Measurements from ENCODE around the gene CAMK4.

The CAMK4 gene

DNA sequence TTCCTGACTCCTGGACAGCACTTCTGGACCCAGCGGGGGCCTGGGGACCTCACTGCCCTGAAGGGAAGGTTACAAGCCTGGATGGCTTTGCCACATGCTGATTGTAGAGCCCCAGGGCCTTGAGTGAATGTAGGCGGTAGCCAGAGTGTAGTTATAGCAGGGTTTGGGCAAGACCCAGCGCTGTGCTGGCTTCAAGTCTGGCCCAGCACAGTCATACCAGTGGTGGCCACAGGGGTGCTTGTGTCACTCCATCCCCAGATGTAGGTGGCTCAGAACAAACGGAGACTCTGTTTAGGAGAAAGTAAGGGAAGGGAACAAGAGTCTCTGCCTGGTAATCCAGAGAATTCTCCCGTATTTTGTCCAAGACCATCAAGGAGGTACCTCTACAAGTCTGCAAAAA lies 203.6 kb downstream of the CAMK4 start:
- no peaks in the 10 kb centered on the region for H3K27me3 ChIP-seq (ENCODE audit: low read depth, low read length)
- H4K20me1 ChIP-seq (ENCODE audit: insufficient read depth, low read length): peaks cover 7% of the 10 kb centered on the region; the same call in 1 of the 2 replicates
- no peaks in the 10 kb centered on the region for H3K4me1 ChIP-seq (ENCODE audit: low read length)
- no peaks in the 10 kb centered on the region for H3K9me3 ChIP-seq (ENCODE audit: insufficient read depth, low read length)
- no peak overlapping the region for H3K4me2 ChIP-seq (ENCODE audit: low read length)
- H3K79me2 ChIP-seq (ENCODE audit: low read length): peaks cover under 1% of the 10 kb centered on the region; the same call in 1 of the 2 replicates
- no peak overlapping the region for H2AFZ ChIP-seq (ENCODE audit: low read depth, low read length)
- no peak overlapping the region for H3K27ac ChIP-seq (ENCODE audit: low read length)
- peaks cover 6% of the 10 kb centered on the region for H3K36me3 ChIP-seq (replicated peaks; ENCODE audit: low read depth, low read length)
- H3K4me3 ChIP-seq (ENCODE audit: low read length): no peak overlapping the region
- no peak overlapping the region for H3K9ac ChIP-seq (ENCODE audit: low read length)
- no peak for TF ChIP-seq EZH2phosphoT487 (IDR thresholded peaks at IDR 0.05; ENCODE audit: low read depth)
- TF ChIP-seq, protein P1, sequence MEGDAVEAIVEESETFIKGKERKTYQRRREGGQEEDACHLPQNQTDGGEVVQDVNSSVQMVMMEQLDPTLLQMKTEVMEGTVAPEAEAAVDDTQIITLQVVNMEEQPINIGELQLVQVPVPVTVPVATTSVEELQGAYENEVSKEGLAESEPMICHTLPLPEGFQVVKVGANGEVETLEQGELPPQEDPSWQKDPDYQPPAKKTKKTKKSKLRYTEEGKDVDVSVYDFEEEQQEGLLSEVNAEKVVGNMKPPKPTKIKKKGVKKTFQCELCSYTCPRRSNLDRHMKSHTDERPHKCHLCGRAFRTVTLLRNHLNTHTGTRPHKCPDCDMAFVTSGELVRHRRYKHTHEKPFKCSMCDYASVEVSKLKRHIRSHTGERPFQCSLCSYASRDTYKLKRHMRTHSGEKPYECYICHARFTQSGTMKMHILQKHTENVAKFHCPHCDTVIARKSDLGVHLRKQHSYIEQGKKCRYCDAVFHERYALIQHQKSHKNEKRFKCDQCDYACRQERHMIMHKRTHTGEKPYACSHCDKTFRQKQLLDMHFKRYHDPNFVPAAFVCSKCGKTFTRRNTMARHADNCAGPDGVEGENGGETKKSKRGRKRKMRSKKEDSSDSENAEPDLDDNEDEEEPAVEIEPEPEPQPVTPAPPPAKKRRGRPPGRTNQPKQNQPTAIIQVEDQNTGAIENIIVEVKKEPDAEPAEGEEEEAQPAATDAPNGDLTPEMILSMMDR (IDR thresholded peaks at IDR 0.05; ENCODE audit: low read depth, low read length): no peak

DNA sequence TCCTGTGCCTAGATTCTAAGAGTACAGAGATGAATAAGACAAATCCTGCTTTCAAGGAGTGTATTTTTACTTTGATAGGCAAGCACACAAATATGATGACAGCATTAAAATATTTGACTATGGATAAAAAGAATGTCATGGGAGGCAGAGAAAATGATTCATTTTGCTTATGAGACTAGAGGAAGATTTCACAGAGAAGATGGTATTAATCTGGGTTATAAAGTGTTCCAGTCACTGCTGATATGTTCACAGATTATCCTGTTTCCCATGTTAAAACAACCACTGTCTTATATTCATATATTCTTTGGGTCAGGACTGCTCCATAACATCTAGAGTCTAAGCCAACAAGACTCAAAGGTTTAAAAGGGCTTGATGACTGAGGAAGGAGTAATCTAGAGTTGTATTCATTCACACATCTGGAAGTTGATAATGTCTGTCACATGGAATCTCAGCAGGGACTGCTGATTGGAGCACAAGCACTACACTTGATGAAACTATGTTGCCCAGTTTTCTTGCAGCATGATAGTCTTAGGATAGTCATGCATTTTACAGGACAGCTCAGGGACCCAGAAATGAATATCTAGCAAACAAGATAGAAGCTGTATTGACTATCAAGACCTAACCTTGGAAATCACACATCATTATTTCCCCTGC lies 208.8 kb downstream of the CAMK4 start:
- no peaks in the 10 kb centered on the region for H3K4me1 ChIP-seq (ENCODE audit: low read length)
- no peak overlapping the region for H3K4me2 ChIP-seq (ENCODE audit: low read length)
- no peaks in the 10 kb centered on the region for H4K20me1 ChIP-seq (ENCODE audit: insufficient read depth, low read length)
- H2AFZ ChIP-seq (ENCODE audit: low read depth, low read length): no peak overlapping the region
- H3K27ac ChIP-seq (ENCODE audit: low read length): no peak overlapping the region
- no peak overlapping the region for H3K4me3 ChIP-seq (ENCODE audit: low read length)
- no peaks in the 10 kb centered on the region for H3K79me2 ChIP-seq (ENCODE audit: low read length)
- H3K27me3 ChIP-seq (ENCODE audit: low read depth, low read length): no peaks in the 10 kb centered on the region
- peaks cover 2% of the 10 kb centered on the region for H3K36me3 ChIP-seq (replicated peaks; ENCODE audit: low read depth, low read length)
- H3K9me3 ChIP-seq (ENCODE audit: insufficient read depth, low read length): no peaks in the 10 kb centered on the region
- no peak overlapping the region for H3K9ac ChIP-seq (ENCODE audit: low read length)
- no peak for TF ChIP-seq EZH2phosphoT487 (IDR thresholded peaks at IDR 0.05; ENCODE audit: low read depth)
- TF ChIP-seq, protein P1 (IDR thresholded peaks at IDR 0.05; ENCODE audit: low read depth, low read length): no peak

GRCh38 chr5:111434800-111435199 lies 210.6 kb downstream of the CAMK4 start:
- Histone ChIP-seq H3K9ac (ENCODE audit: low read length) (no peak overlapping the region), H2AFZ (ENCODE audit: low read depth, low read length) (no peak overlapping the region), H3K27ac (ENCODE audit: low read length) (no peak overlapping the region), H3K36me3 (replicated peaks; ENCODE audit: low read depth, low read length) (peaks cover 2% of the 10 kb centered on the region), H3K4me2 (ENCODE audit: low read length) (no peak overlapping the region), H3K79me2 (ENCODE audit: low read length) (no peaks in the 10 kb centered on the region), H4K20me1 (ENCODE audit: insufficient read depth, low read length) (no peaks in the 10 kb centered on the region), H3K4me3 (ENCODE audit: low read length) (no peak overlapping the region), H3K4me1 (ENCODE audit: low read length) (no peaks in the 10 kb centered on the region), H3K27me3 (ENCODE audit: low read depth, low read length) (no peaks in the 10 kb centered on the region), H3K9me3 (ENCODE audit: insufficient read depth, low read length) (no peaks in the 10 kb centered on the region)
- TF ChIP-seq EZH2phosphoT487 (IDR thresholded peaks at IDR 0.05; ENCODE audit: low read depth): no peak
- TF ChIP-seq, protein P1 (IDR thresholded peaks at IDR 0.05; ENCODE audit: low read depth, low read length): no peak

DNA sequence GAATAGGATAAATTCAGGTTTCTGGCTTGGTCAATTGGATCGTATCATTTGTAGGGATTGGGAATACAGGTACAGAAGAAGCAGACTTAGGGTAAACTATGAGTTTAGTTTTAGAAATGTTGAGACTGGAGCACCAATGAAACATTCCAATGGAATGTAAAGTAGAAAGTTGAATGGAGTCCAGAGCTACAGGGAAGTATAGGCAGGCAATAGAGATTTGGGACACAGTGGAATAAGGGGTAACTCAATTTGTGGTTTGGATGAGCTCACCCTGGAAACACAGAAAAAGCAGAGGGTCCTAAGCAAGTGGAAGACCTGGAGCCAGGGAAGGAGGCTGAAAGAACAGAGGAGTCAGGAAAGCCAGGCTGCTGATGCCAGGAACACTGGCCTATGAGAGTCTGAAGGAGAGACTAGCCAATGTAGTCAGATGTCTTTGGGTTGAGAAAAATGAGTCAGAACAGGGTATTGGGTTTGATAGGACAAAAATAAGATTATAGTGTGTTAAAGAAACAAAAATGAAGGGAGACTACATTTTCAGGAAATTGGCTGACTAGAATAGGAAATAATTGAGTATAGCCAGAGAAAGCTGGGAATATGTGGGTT lies 215.4 kb downstream of the CAMK4 start:
- no peaks in the 10 kb centered on the region for H3K27me3 ChIP-seq (ENCODE audit: low read depth, low read length)
- peaks cover 2% of the 10 kb centered on the region for H3K36me3 ChIP-seq (replicated peaks; ENCODE audit: low read depth, low read length)
- no peaks in the 10 kb centered on the region for H3K9me3 ChIP-seq (ENCODE audit: insufficient read depth, low read length)
- no peaks in the 10 kb centered on the region for H3K79me2 ChIP-seq (ENCODE audit: low read length)
- no peak overlapping the region for H3K27ac ChIP-seq (ENCODE audit: low read length)
- H2AFZ ChIP-seq (ENCODE audit: low read depth, low read length): no peak overlapping the region
- H4K20me1 ChIP-seq (ENCODE audit: insufficient read depth, low read length): no peaks in the 10 kb centered on the region
- no peak overlapping the region for H3K9ac ChIP-seq (ENCODE audit: low read length)
- TF ChIP-seq, protein P1 (IDR thresholded peaks at IDR 0.05; ENCODE audit: low read depth, low read length): no peak
- no peak for TF ChIP-seq EZH2phosphoT487 (IDR thresholded peaks at IDR 0.05; ENCODE audit: low read depth)
- H3K4me3 ChIP-seq (ENCODE audit: low read length): no peak overlapping the region
- H3K4me1 ChIP-seq (ENCODE audit: low read length): no peaks in the 10 kb centered on the region
- no peak overlapping the region for H3K4me2 ChIP-seq (ENCODE audit: low read length)

Measured in OCI-LY3 (cell line).